Esophagus squamous epithelium (tissue), 4 donors: ENCODE results near the gene FAM107A.

Source experiments
- POLR2A ChIP-seq, 4 donors: fragments of 450-650 bp; IDR thresholded peaks; one replicate each; pipeline ENCODE4 v1.6.1; 2017; ENCODE audit warnings: antibody characterized with exemption in 4 of 4, mild to moderate bottlenecking in 4 of 4, moderate library complexity in 3 of 4
- TF ChIP-seq, protein P1 (sequence below), 6 experiments: fragments of 450-650 bp in 4 of 6; fragments of 200-600 bp in 2 of 6; sonication (generic) in 2 of 6; IDR thresholded peaks; one replicate each; pipeline ENCODE4 v1.5.1; 2016 to 2019; ENCODE audit warnings: antibody characterized with exemption in 6 of 6, mild to moderate bottlenecking in 4 of 6, moderate library complexity in 4 of 6

DNA sequence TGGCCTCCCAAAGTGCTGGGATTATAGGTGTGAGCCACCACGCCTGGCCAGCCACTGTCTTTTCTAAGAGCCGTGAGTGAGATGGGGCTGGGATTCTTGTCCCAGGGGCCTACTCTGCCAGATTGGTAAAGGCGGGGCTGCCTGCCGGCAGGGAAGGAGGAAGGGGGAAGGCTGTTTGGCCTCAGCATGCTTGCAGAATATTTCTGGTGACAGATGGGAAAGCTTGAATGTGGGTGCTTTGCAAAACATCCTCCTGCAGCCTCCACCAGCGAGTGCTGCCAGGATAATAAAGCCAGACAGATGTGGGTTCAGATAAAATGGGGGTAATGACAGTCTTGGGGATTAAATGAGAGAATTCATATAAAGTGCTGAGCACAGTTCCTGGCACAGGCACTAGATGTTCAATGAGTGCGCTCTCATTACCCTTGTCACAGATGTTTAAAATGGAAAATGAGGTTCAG lies 20.4 kb downstream of the FAM107A start:
- no peak for TF ChIP-seq POLR2A (IDR thresholded peaks at IDR 0.05)
- TF ChIP-seq, protein P1, sequence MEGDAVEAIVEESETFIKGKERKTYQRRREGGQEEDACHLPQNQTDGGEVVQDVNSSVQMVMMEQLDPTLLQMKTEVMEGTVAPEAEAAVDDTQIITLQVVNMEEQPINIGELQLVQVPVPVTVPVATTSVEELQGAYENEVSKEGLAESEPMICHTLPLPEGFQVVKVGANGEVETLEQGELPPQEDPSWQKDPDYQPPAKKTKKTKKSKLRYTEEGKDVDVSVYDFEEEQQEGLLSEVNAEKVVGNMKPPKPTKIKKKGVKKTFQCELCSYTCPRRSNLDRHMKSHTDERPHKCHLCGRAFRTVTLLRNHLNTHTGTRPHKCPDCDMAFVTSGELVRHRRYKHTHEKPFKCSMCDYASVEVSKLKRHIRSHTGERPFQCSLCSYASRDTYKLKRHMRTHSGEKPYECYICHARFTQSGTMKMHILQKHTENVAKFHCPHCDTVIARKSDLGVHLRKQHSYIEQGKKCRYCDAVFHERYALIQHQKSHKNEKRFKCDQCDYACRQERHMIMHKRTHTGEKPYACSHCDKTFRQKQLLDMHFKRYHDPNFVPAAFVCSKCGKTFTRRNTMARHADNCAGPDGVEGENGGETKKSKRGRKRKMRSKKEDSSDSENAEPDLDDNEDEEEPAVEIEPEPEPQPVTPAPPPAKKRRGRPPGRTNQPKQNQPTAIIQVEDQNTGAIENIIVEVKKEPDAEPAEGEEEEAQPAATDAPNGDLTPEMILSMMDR (IDR thresholded peaks at IDR 0.05), result no peak
